HepG2 (cell line): ENCODE results near the gene GPR137. TPM values are rescaled to one million over a fixed set of nuclear protein-coding genes. Genes with fewer than 3 reads are reported as not detected.

ENCODE experiments used
- AFF4 ChIP-seq: sonication (generic); formaldehyde crosslinking; IDR thresholded peaks from 2 replicates; pipeline ENCODE4 v1.4.0; 2020; ENCODE audit warnings: missing genetic modification reagents
- ASH2L ChIP-seq: fragments of 300-600, 200-600 bp; sonication (generic); IDR thresholded peaks from 2 replicates; pipeline ENCODE4 v1.7.0; 2017; ENCODE audit warnings: low read depth, mild to moderate bottlenecking, moderate library complexity, mixed read lengths, low read length; ENCODE audit not compliant: insufficient read length
- GABPA ChIP-seq, 2 experiments: IDR thresholded peaks; 2 replicates each; pipeline ENCODE4 v1.6.1; 2011 to 2016; ENCODE audit warnings: low read depth in 2 of 2, low read length in 1 of 2, missing biosample characterization in 1 of 2, missing genetic modification characterization in 1 of 2
- KLF16 ChIP-seq, 2 experiments: sonication (generic) in 1 of 2; formaldehyde crosslinking in 1 of 2; IDR thresholded peaks; 2 replicates each; pipeline versions ENCODE4 v1.6.1 to v1.8.0; 2016 to 2023; ENCODE audit warnings: missing genetic modification reagents in 2 of 2, missing compliant biosample characterization in 1 of 2
- MYPOP ChIP-seq: sonication (generic); formaldehyde crosslinking; IDR thresholded peaks from 2 replicates; pipeline ENCODE4 v1.8.1; 2023; ENCODE audit warnings: mild to moderate bottlenecking, moderate library complexity, missing genetic modification reagents
- NR2F6 ChIP-seq, 2 experiments: IDR thresholded peaks; 2 replicates each; pipeline ENCODE4 v1.6.1; 2016; ENCODE audit warnings: antibody characterized with exemption in 1 of 2, mild to moderate bottlenecking in 1 of 2
- PRPF4 ChIP-seq: fragments of 200-400 bp; formaldehyde crosslinking; IDR thresholded peaks from 2 replicates; pipeline ENCODE4 v1.6.1; 2016; ENCODE audit warnings: low read length, low read depth; ENCODE audit not compliant: poor library complexity, severe bottlenecking
- REPIN1 ChIP-seq: sonication (generic); formaldehyde crosslinking; IDR thresholded peaks from 2 replicates; pipeline ENCODE4 v1.8.0; 2022; ENCODE audit warnings: missing genetic modification reagents, low read depth, mild to moderate bottlenecking, borderline replicate concordance
- SP2 ChIP-seq: sonication (generic); formaldehyde crosslinking; IDR thresholded peaks from 2 replicates; pipeline ENCODE4 v1.5.1; 2020; ENCODE audit warnings: mild to moderate bottlenecking, missing genetic modification reagents
- ZGPAT ChIP-seq: IDR thresholded peaks from 2 replicates; pipeline ENCODE4 v1.6.1; 2016; ENCODE audit warnings: mild to moderate bottlenecking
- ZNF205 ChIP-seq: IDR thresholded peaks from 2 replicates; pipeline ENCODE4 v1.6.1; 2018; ENCODE audit warnings: missing biosample characterization, missing genetic modification reagents
- ZNF343 ChIP-seq: sonication (generic); formaldehyde crosslinking; IDR thresholded peaks from 2 replicates; pipeline ENCODE4 v1.4.0; 2020; ENCODE audit warnings: mild to moderate bottlenecking, missing genetic modification reagents
- polyA plus RNA-seq, 8 experiments: library from polyadenylated mRNA; depleted of rRNA in 3 of 8; stranded (reverse) in 7 of 8; unstranded in 1 of 8; fragments of >200 nt; fragmentation: Illumina TruSeq in 4 of 8; extraction: Trizol in 4 of 8; gene quantifications; 2 replicates each; pipeline versions ENCODE4 v1.2.1 to v1.2.3, GENCODE V29; 2011 to 2016; ENCODE audit warnings: low read depth in 4 of 8, missing spikeins in 1 of 8, mixed read lengths in 1 of 8; ENCODE audit not compliant: insufficient read depth in 1 of 8
- total RNA-seq, 5 experiments: library from RNA; depleted of rRNA; stranded (reverse); fragments of >200 nt; fragmentation: Illumina TruSeq; extraction: Trizol; gene quantifications; 2 replicates each; pipeline ENCODE4 v1.2.3, GENCODE V29; 2016; ENCODE audit warnings: low read depth in 1 of 5
- TF ChIP-seq, protein P1 (sequence below): sonication (generic); formaldehyde crosslinking; IDR thresholded peaks from 2 replicates; pipeline ENCODE4 v1.5.0; 2020; ENCODE audit warnings: missing genetic modification reagents, mild to moderate bottlenecking, borderline replicate concordance
- TF ChIP-seq, protein P2 (sequence below): sonication (generic); formaldehyde crosslinking; IDR thresholded peaks from 2 replicates; pipeline ENCODE4 v1.9.0; 2022; ENCODE audit warnings: missing genetic modification reagents, mild to moderate bottlenecking, borderline replicate concordance
- TF ChIP-seq, protein P3 (sequence below): sonication (generic); formaldehyde crosslinking; IDR thresholded peaks from 2 replicates; pipeline ENCODE4 v1.8.0; 2022; ENCODE audit warnings: mild to moderate bottlenecking, missing genetic modification reagents, borderline replicate concordance

Gene GPR137
- total and polyA plus RNA-seq, 2 of the 13 experiments (the other 11 are each of a cell fraction or from before 2014, with no cell fraction given), result 8.5 to 13.2 TPM

DNA sequence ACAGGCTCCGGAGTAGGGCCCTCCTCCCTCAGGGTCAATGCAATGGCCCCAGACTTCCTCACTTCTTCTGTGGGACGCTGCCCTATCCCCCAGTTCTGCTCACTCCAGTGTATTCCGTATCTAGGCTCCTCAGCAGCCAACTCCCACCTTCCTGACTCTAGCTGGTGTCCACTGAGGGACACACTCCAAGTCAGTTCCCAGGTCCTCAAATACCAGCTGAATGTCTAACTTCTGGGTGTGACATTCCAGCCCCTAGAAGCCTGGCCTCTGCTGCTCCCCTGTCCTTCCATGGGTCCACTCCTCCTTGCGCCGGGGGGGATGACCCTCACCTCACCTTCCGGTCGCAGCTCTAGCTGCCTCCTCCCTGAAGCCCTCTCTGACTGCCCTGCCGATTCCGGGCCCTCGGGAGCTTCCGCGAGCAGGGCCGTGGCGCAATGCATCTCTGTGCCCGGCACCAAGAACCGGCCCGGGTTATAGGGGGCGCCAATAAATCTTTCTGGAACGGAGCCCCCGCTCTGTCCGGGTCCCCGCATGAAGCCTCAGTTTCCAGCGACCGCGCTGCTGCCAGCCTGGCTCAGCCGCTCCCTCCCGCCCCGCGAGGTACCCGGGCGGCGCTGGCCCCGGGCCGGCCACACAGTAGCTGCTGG, 16.6 kb upstream of the GPR137 start (continued):
- TF ChIP-seq AFF4 (CRISPR knock-in tag) (peak; percentile 9; the same call in 1 of the 2 replicates), PRPF4 (no peak), ASH2L (peak; percentile 3), ZNF343 (0 out of 2 replicates have a peak, but pooled peaks have one; percentile 2), REPIN1 (CRISPR knock-in tag) (no peak), SP2 (CRISPR knock-in tag) (no peak), KLF16 (CRISPR knock-in tag; IDR thresholded peaks at IDR 0.05) (0 out of 4 replicates have a peak, but pooled peaks of 1 of the 2 experiments have one; percentile 29), ZGPAT (peak; percentile 57), GABPA (IDR thresholded peaks at IDR 0.05; ENCODE audit: low read depth, low read length) (peak; percentile 39; the same call in 1 of the 2 replicates), GABPA (CRISPR knock-in tag; IDR thresholded peaks at IDR 0.05; ENCODE audit: low read depth) (peak; percentile 73), NR2F6 (IDR thresholded peaks at IDR 0.05) (peak; percentile 30; the same call in 1 of the 2 replicates), NR2F6 (CRISPR knock-in tag; IDR thresholded peaks at IDR 0.05) (peak; percentile 23; the same call in 1 of the 2 replicates), ZNF205 (0 out of 2 replicates have a peak, but pooled peaks have one; percentile 33), MYPOP (CRISPR knock-in tag) (peak; percentile 51; the same call in 1 of the 2 replicates)
- TF ChIP-seq, protein P1, sequence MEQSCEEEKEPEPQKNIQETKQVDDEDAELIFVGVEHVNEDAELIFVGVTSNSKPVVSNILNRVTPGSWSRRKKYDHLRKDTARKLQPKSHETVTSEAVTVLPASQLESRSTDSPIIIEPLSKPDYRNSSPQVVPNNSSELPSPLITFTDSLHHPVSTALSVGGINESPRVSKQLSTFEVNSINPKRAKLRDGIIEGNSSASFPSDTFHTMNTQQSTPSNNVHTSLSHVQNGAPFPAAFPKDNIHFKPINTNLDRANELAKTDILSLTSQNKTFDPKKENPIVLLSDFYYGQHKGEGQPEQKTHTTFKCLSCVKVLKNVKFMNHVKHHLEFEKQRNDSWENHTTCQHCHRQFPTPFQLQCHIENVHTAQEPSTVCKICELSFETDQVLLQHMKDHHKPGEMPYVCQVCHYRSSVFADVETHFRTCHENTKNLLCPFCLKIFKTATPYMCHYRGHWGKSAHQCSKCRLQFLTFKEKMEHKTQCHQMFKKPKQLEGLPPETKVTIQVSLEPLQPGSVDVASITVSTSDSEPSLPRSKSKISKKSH (CRISPR knock-in tag), result no peak
- TF ChIP-seq, protein P2, sequence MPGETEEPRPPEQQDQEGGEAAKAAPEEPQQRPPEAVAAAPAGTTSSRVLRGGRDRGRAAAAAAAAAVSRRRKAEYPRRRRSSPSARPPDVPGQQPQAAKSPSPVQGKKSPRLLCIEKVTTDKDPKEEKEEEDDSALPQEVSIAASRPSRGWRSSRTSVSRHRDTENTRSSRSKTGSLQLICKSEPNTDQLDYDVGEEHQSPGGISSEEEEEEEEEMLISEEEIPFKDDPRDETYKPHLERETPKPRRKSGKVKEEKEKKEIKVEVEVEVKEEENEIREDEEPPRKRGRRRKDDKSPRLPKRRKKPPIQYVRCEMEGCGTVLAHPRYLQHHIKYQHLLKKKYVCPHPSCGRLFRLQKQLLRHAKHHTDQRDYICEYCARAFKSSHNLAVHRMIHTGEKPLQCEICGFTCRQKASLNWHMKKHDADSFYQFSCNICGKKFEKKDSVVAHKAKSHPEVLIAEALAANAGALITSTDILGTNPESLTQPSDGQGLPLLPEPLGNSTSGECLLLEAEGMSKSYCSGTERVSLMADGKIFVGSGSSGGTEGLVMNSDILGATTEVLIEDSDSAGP (CRISPR knock-in tag), result no peak
- TF ChIP-seq, protein P3, sequence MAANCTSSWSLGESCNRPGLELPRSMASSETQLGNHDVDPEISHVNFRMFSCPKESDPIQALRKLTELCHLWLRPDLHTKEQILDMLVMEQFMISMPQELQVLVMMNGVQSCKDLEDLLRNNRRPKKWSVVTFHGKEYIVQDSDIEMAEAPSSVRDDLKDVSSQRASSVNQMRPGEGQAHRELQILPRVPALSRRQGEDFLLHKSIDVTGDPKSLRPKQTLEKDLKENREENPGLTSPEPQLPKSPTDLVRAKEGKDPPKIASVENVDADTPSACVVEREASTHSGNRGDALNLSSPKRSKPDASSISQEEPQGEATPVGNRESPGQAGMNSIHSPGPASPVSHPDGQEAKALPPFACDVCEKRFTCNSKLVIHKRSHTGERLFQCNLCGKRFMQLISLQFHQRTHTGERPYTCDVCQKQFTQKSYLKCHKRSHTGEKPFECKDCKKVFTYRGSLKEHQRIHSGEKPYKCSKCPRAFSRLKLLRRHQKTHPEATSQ (CRISPR knock-in tag), result no peak
